Panc1 (cell line): ENCODE results near the gene ATXN2. TPM values are rescaled to one million over a fixed set of nuclear protein-coding genes. Genes with fewer than 3 reads are reported as not detected.

Experiments used
- ATAC-seq: fragments of 200-7000 bp; cut with Tn5 transposase; 2 replicates; pipeline ENCODE4 v1.9.1; 2020; ENCODE audit warnings: mild to moderate bottlenecking, moderate library complexity
- BruUV-seq: library from RNA; stranded (reverse); fragments of 400-500 nt; replicated peaks from 2 replicates; lab custom pipeline; 2021; lab: Mats Ljungman, UMichigan
- CTCF ChIA-PET: fragments of 300-600 bp; sonication (Branson Sonifier 250); formaldehyde crosslinking; loops from one replicate; lab custom pipeline; 2022; ENCODE audit warnings: antibody characterized with exemption; lab: Charles Lee
- POLR2A ChIA-PET: fragments of 300-600 bp; sonication (Branson Sonifier 250); formaldehyde crosslinking; loops from one replicate; lab custom pipeline; 2022; ENCODE audit warnings: antibody characterized with exemption; lab: Charles Lee
- DNase-seq: peaks from one replicate; pipeline ENCODE4 v3.0.0-alpha.2; 2010; ENCODE audit warnings: low read depth, low spot score
- H3K27ac ChIP-seq: 2 replicates; pipeline ENCODE4 v1.5.1; 2011; ENCODE audit warnings: mild to moderate bottlenecking, low read length, inconsistent platforms
- H3K27me3 ChIP-seq: fragments of 200-500 bp; sonication (Bioruptor generic); 2 replicates; pipeline ENCODE4 v1.6.0; 2014; ENCODE audit warnings: low read length, inconsistent platforms; ENCODE audit not compliant: control insufficient read depth, insufficient read depth
- H3K36me3 ChIP-seq: fragments of 200-500 bp; sonication (Bioruptor generic); 2 replicates; pipeline ENCODE4 v1.5.1; 2014; ENCODE audit warnings: inconsistent platforms, mild to moderate bottlenecking, low read length, moderate library complexity; ENCODE audit not compliant: control insufficient read depth, insufficient read depth
- H3K4me1 ChIP-seq: 2 replicates; pipeline ENCODE4 v1.5.1; 2011; ENCODE audit warnings: inconsistent platforms, mild to moderate bottlenecking, low read length, moderate library complexity; ENCODE audit not compliant: control insufficient read depth, insufficient read depth
- H3K4me3 ChIP-seq, 2 experiments: 2 replicates each; pipeline ENCODE4 v1.5.1; 2011 to 2012; ENCODE audit warnings: low read depth in 2 of 2, low read length in 2 of 2, mild to moderate bottlenecking in 2 of 2, inconsistent platforms in 1 of 2, moderate library complexity in 1 of 2
- H3K9me3 ChIP-seq: fragments of 200-500 bp; sonication (Bioruptor generic); 2 replicates; pipeline ENCODE4 v1.5.1; 2014; ENCODE audit warnings: low read depth, mild to moderate bottlenecking, inconsistent platforms, low read length, moderate library complexity; ENCODE audit not compliant: control insufficient read depth, insufficient read depth
- CTCF ChIP-seq: fragments of 450-650 bp; IDR thresholded peaks from 2 replicates; pipeline ENCODE4 v1.5.1; 2017; ENCODE audit warnings: mild to moderate bottlenecking
- POLR2AphosphoS5 ChIP-seq: IDR thresholded peaks from 2 replicates; pipeline ENCODE4 v1.6.1; 2012; ENCODE audit warnings: mild to moderate bottlenecking, low read depth, low read length, moderate library complexity
- REST ChIP-seq, 2 experiments: IDR thresholded peaks; 2 replicates each; pipeline ENCODE4 v1.6.1; 2011 to 2012; ENCODE audit warnings: low read depth in 2 of 2, control low read depth in 1 of 2, low read length in 1 of 2, mild to moderate bottlenecking in 1 of 2, moderate library complexity in 1 of 2; ENCODE audit not compliant: insufficient read depth in 1 of 2
- SIN3A ChIP-seq: IDR thresholded peaks from 2 replicates; pipeline ENCODE4 v1.6.1; 2012; ENCODE audit warnings: low read depth, mild to moderate bottlenecking, low read length, moderate library complexity, borderline replicate concordance; ENCODE audit not compliant: insufficient read depth
- TCF7L2 ChIP-seq: IDR thresholded peaks from 2 replicates; pipeline ENCODE4 v1.6.1; 2011; ENCODE audit warnings: mild to moderate bottlenecking, low read depth, low read length, inconsistent platforms
- in situ Hi-C: cut with HindIII; loops from 2 replicates; pipeline ENCODE4 v1.10.0; 2016; ENCODE audit warnings: low sequenced_read_pairs, low pct_unique_long_range_greater_than_20kb
- intact Hi-C: fragments of 100-400 bp; cut with micrococcal nuclease; formaldehyde crosslinking; loops from one replicate; pipeline ENCODE4 v1.10.0; 2022; ENCODE audit not compliant: unreplicated experiment
- total RNA-seq: library from RNA; stranded (reverse); gene quantifications from one replicate; pipeline ENCODE4 v1.2.1, GENCODE V29; 2021; ENCODE audit not compliant: unreplicated experiment

ATXN2 gene
- total RNA-seq, 1 experiment from 2014 or later: 77.6 TPM

GRCh38 chr12:111409780-111410430, 189.2 kb downstream of the ATXN2 start:
- in situ Hi-C loops (no loop called here), intact Hi-C loops (no loop called here)
- no peaks in the 10 kb centered on the region for H3K27me3 ChIP-seq
- H3K27ac ChIP-seq: peak overlapping the region; percentile 95
- no peaks in the 10 kb centered on the region for H3K9me3 ChIP-seq
- TF ChIP-seq TCF7L2: no peak
- TF ChIP-seq REST (IDR thresholded peaks at IDR 0.05; ENCODE audit: insufficient read depth in 1 of 2, low read depth in 2 of 2, low read length in 1 of 2): no peak
- TF ChIP-seq SIN3A: 0 out of 2 replicates have a peak, but pooled peaks have one; percentile 53
- no peak for TF ChIP-seq POLR2AphosphoS5
- no peak for DNase-seq
- no peaks in the 10 kb centered on the region; the same call in 1 of the 2 replicates for H3K36me3 ChIP-seq
- CTCF ChIA-PET: no interaction called here
- BruUV-seq: no TSS peak
- POLR2A ChIA-PET: interaction anchor here (0.6 kb wide), 1 partner anchor 327 kb away, joined by 3 read pairs; no protein-coding TSS in a partner anchor
- peaks cover 73% of the 10 kb centered on the region for H3K4me1 ChIP-seq
- peak; percentile 7 for ATAC-seq
- peak overlapping the region; percentile 18 to 89 for H3K4me3 ChIP-seq

- Histone ChIP-seq H3K4me3 (peak overlapping the region; percentile 18 to 89), H3K9me3 (no peaks in the 10 kb centered on the region), H3K36me3 (no peaks in the 10 kb centered on the region; the same call in 1 of the 2 replicates), H3K4me1 (peaks cover 71% of the 10 kb centered on the region), H3K27ac (peak overlapping the region; percentile 95), H3K27me3 (no peaks in the 10 kb centered on the region)
- BruUV-seq: no TSS peak
- POLR2A ChIA-PET: interaction anchor here (0.6 kb wide), 1 partner anchor 328 kb away, joined by 3 read pairs; no protein-coding TSS in a partner anchor
- intact Hi-C loops (no loop called here), in situ Hi-C loops (no loop called here)
- CTCF ChIA-PET: no interaction called here
- ATAC-seq (peak; percentile 0), DNase-seq (no peak)
- no peak for TF ChIP-seq POLR2AphosphoS5
- TF ChIP-seq CTCF: no peak
Measured at GRCh38 chr12:111409403-111409779, 189.7 kb downstream of the ATXN2 start.
